ENCODE results near the gene AATF. TPM values are rescaled to one million over a fixed set of nuclear protein-coding genes. Genes with fewer than 3 reads are reported as not detected.
"Not testable (repeated sequence)": the region's sequence is repeated elsewhere in the genome, so short reads cannot be mapped to it uniquely, and the experiment has no call there.

AATF gene
- total RNA-seq, 1 experiment from 2014 or later = 65.6 TPM

- DNase-seq (ENCODE audit: low spot score) = not testable (repeated sequence)
These were observed 124.7 kb downstream of the AATF start for GRCh38 chr17:37073464-37073863.

DNA sequence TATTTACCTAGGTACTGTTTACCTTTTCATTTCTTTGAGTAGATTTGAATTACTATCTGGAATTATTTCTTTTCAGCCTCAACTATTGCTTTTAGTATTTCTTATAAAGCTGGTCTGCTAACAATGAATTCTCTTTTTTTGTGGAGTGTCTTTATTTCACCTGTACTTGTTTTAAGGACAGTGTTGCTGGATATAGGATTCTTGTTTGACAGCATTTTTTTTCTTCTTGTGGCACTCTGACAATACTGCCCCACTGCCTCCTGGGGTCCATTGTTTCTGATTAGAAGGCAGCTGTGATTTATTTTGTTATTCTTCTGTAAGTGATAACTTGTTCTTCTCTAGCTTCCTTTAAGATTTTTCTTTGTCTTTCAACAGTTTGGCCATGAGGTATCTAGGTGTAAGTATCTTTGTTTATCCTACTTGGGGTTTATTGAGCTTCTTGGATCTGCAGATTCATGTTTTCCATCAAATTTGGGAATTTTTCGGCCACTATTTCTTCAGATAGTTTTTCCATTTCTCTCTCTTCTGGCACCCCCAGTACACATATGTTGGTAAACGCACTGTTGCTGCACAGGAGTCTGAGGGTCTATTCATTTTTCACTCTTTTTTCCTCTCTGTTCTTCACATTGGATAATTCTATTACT lies 130.4 kb downstream of the AATF start:
- no peak for DNase-seq (ENCODE audit: low spot score)

- no peak for DNase-seq (ENCODE audit: low spot score)
These were observed 131.0 kb downstream of the AATF start for GRCh38 chr17:37079735-37080134.

GRCh38 chr17:37081287-37081686 lies 132.5 kb downstream of the AATF start:
- DNase-seq (ENCODE audit: low spot score) = peak; percentile 38

DNA sequence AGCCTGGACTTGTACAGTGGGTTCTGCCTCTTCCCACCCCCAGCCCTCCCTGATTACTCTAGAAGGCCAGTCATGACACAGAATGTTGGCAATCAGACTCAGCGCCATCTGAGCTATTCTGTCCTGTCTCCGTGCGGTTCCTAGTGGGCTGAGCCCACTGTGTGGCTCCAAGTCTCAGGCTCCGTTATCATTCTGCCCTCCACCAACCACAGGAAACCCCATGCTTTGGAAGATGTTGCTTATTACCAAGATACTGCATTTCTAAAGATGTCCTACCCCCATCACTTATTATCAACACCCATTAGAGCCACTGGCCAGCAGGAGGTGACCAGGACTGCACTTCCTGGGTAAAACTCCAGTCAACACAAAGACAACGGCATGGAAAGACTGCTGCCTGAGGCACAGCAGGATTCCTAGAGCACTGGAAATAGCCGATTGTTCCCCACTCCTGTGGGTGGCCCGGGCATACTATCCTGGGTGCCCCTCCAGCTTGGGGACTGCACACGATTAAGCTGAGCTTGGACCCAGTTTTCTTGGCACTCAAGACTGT lies 133.6 kb downstream of the AATF start:
- DNase-seq (ENCODE audit: low spot score) = no peak

GRCh38 chr17:37082985-37083384 lies 134.2 kb downstream of the AATF start:
- no peak for DNase-seq (ENCODE audit: low spot score)

- no peak for DNase-seq (ENCODE audit: low spot score)
These were observed 134.7 kb downstream of the AATF start for GRCh38 chr17:37083456-37083855.

DNA sequence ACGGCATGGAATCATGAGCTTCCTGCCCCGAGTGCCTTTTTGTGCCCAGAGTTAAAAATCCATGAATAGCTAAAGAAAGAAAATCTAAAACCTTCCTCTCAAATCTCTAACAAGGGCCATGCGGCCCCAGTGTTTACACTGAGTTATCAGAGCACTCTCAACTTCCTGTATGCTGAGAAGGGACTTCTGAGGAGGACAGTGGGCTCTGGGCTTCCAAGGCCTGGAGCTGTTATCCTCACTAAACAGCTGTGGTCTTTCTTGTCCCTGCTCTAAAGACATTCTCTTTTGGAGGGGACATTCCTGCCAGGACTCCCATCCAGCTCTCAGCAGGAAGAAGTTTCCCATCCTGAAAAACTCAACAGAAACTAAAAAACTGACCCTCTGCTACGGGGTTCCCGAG lies 135.6 kb downstream of the AATF start:
- DNase-seq (ENCODE audit: low spot score) = no peak

DNA sequence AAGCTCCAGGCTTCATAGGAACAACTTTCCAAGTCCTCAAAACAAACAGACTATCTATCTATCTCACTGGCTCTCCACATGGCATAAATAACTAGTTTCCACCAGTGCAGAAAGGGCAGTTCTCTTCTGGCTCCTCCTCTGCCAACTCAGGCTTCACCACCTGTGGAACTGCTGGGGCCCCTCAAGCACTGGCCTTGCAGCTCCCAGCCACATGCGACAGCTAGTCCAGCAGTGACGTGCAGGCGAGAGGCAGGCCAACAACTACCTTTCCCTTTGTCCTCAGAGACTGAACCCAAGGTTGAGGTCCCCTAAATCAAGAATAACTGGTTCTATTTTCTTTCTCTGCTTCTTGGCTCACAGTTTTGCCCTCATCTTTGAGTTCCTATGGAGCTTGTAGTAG lies 137.6 kb downstream of the AATF start:
- no peak for DNase-seq (ENCODE audit: low spot score)

- DNase-seq (ENCODE audit: low spot score) = no peak
These were observed 138.2 kb downstream of the AATF start for GRCh38 chr17:37086948-37087347.

GRCh38 chr17:37087683-37088082 lies 138.9 kb downstream of the AATF start:
- DNase-seq (ENCODE audit: low spot score) = no peak

DNA sequence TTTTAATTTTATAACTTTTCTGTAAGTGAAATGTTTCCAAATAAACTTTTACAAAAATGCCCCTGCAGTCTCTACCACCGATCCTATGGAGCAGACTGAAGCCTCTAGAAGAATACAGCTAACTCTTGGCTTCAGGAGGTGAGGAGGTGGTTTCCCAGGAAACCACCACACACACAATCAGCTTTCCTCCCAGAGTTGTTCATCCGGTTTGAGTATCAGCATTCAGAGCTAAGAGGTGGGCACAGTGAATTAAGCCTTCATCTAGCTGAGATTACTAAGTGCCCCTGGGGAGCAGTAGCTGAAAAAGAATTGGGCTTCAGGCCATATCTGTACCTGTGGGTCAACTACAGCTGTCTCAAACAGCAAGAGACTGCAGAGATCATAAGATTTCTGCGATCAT lies 139.7 kb downstream of the AATF start:
- DNase-seq (ENCODE audit: low spot score) = peak; percentile 82

GRCh38 chr17:37088913-37089312 lies 140.2 kb downstream of the AATF start:
- DNase-seq (ENCODE audit: low spot score) = no peak

- DNase-seq (ENCODE audit: low spot score) = no peak
These were observed 141.2 kb downstream of the AATF start for GRCh38 chr17:37089956-37090355.

DNA sequence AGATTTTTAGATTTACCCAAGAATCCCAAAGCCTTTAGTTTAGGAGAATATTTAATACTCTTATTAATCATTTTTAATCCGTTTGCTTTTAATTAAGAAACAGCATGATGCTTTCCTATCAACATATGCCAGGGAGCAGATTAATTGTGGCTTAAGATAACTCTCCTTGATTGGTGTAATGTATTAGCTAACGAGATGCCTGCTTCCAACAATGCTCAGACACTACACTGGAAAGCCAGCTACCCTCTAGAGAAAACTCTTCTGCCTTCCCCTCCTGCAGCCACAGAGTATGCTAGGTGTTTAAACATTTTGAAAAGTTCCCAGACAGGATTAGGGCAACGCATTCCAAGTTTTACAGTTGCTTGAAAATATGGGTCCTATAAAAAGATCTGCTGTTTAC lies 142.2 kb downstream of the AATF start:
- no peak for DNase-seq (ENCODE audit: low spot score)

DNA sequence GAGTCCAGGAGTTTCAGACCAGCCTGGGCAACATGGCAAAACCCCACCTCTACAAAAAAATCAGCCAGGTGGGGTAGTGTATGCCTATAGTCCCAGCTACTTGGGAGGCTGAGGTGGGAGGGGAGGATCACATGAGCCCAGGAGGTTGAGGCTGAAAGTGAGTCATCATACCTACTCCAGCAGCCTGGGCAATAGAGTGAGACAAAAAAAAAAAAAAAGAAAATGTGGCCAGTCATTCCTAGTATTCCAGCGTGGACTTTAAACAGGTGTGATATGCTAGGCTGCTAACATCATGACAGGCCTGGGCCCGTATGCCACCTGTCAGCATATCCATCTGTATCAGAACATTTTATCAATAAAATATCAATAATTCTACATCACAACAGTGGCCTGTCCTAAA lies 143.3 kb downstream of the AATF start:
- no peak for DNase-seq (ENCODE audit: low spot score)

DNA sequence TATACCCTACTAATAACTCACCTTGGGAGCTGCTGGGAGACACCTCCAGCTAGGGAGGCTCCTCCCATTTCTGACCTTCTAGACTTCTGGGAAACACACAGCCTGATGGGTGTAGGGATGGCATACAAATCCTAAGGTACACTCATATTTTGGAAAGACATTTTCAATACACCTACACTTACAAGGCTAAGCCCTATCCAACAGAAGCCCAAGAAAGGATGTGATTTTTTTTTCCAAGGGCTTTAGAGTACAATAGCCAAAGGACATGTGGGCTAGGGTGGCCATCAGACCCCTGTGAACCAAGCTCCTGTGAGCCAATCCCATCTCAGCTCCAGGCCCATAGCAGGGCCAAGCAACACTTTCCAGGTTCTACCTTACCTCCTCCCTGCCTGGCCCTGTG lies 143.9 kb downstream of the AATF start:
- DNase-seq (ENCODE audit: low spot score) = no peak

DNA sequence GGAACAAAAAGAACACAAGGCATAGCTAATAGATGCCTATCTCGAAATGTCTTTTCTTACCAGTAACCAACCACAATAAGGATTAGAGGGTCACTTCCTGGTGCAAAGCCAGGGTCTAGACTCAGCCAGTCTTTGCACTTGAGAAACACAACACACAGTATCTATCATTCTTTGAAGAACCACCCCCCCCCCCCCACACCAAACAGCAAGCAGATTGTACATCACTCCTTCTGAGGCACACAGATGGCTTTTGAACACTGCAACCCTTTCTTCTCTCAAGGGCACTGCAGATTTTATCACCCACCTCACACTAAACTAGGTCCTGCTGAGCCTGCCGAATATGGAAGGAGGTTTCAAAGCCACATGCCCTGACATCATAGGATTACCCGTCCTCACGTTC lies 145.6 kb downstream of the AATF start:
- no peak for DNase-seq (ENCODE audit: low spot score)

DNA sequence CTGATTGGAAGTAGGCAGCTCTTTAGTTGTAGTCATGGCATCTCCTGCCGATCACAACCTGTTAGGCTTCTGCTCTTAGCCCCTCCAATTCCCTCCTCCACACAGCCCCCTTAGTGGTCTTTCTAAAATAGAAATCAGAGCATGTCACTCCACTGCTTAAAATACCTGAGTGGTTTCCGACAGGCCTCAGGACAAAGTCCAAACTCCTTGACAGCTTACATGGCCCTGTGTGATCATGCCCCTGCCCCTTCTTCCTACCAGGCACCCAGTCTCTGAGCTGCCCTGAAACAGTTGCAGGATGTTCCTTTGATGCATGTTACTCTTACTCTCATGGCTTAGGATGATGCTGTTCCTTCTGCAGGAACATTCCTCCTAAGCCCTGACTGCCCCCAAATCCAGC lies 147.3 kb downstream of the AATF start:
- no peak for DNase-seq (ENCODE audit: low spot score)

DNA sequence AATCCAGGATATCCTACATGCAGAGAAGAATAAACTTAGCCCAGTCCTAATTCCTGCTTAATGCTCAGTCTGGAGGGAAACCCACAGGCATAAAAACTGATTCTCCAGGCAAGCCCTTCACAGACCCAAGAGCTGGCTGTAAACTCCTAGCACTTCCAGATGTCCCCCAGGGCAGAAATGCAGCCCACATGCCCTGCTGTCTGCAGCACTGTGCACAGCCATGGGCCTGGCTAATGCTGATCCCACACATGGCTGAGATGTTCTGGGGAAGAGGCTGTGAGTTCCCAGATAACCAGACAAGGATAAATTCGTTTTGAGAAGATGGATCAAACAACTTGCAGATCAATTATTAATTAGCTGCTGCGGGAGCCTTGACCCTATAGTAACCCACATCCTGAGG lies 148.4 kb downstream of the AATF start:
- no peak for DNase-seq (ENCODE audit: low spot score)

DNA sequence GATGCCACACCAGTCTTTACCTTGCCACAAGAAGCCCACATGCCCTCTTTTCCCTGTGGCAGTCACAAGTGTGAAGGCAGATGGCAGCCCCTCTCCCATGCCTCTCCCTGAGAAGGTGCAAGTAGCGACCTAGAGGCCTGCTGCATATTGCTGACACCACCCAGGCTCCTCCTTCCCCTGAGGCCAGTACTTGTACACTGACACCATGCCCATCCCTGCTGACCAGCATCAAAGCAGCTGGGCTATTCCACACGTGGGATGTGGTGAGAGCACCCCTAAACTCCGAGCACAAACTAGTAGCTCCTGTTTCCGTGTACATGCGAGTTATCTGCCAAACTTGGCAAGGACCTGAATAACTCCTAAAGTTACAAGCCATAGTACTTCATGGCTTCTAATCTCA lies 149.4 kb downstream of the AATF start:
- DNase-seq (ENCODE audit: low spot score) = no peak

- no peak for DNase-seq (ENCODE audit: low spot score)
These were observed 150.3 kb downstream of the AATF start for GRCh38 chr17:37098910-37099664.

- no peak for DNase-seq (ENCODE audit: low spot score)
These were observed 151.5 kb downstream of the AATF start for GRCh38 chr17:37100231-37100630.

All from HT-29 (cell line).